G401 (cell line): ENCODE measurements around the gene GNG7. TPM values are rescaled to one million over a fixed set of nuclear protein-coding genes. Genes with fewer than 3 reads are reported as not detected.
"Not testable (repeated sequence)": the region's sequence is repeated elsewhere in the genome, so short reads cannot be mapped to it uniquely, and the experiment has no call there.

Experiments used
- DNase-seq: peaks from one replicate; pipeline ENCODE4 v3.0.0-alpha.2; 2015; ENCODE audit warnings: low spot score
- in situ Hi-C: cut with HindIII; loops from 2 replicates; pipeline ENCODE4 v1.10.0; 2016; ENCODE audit warnings: low sequenced_read_pairs, mixed read lengths
- total RNA-seq: library from RNA; depleted of rRNA; stranded (reverse); fragments of >200 nt; shearing (Covaris generic); gene quantifications from 2 replicates; pipeline ENCODE4 v1.2.3, GENCODE V29; 2014

GNG7 gene
- total RNA-seq, 1 experiment from 2014 or later, result 9.2 TPM

- in situ Hi-C loops, result no loop called here
- DNase-seq, result no peak
Observed at GRCh38 chr19:2573916-2574315, 128.6 kb downstream of the GNG7 start.

DNA sequence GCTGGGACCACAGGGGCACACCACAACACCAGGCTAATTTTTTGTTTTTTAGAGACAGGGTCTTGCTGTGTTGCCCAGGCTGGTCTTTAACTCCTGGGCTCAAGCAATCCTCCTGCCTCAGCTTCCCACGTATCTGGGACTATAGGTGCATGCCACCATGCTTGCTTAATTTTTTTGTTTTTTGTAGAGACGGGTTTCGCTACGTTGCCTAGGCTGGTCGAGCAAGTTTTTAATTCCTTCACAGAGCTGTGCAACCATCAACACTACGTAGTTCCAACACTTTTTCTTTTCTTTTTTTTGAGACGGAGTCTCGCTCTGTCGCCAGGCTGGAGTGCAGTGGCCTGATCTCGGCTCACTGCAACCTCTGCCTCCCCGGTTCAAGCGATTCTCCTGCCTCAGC lies 130.3 kb downstream of the GNG7 start:
- in situ Hi-C loops, DNase-seq: not testable (repeated sequence)

- in situ Hi-C loops, result no loop called here
- no peak for DNase-seq
Observed at GRCh38 chr19:2569596-2570465, 132.7 kb downstream of the GNG7 start.

- DNase-seq, result no peak
- in situ Hi-C loops, result no loop called here
Observed at GRCh38 chr19:2567996-2568395, 134.5 kb downstream of the GNG7 start.

- in situ Hi-C loops, result no loop called here
- no peak for DNase-seq
Observed at GRCh38 chr19:2567580-2567979, 134.9 kb downstream of the GNG7 start.

DNA sequence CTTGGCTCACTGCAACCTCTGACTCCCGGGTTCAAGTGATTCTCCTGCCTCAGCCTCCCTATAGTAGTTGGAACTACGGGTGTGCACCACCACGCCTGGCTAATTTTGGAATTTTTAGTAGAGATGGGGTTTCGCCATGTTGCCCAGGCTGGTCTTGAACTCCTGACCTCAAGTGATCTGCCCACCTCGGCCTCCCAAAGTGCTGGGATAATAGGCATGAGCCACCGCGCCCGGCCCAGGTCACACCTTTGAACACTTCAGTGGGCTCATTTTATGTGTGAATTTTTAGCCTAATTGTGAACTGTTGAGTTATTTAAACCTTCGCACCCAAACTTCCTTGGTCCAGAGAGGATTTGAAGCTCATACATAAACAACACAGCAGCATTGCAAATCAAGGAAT lies 138.9 kb downstream of the GNG7 start:
- in situ Hi-C loops, result not testable (repeated sequence)

GRCh38 chr19:2561895-2562294 lies 140.6 kb downstream of the GNG7 start:
- DNase-seq, result no peak
- in situ Hi-C loops, result no loop called here

More for the DNA sequence above, 138.9 kb downstream of the GNG7 start:
- DNase-seq, result not testable (repeated sequence)

- in situ Hi-C loops, result no loop called here
- no peak for DNase-seq
Observed at GRCh38 chr19:2561221-2561620, 141.3 kb downstream of the GNG7 start.

DNA sequence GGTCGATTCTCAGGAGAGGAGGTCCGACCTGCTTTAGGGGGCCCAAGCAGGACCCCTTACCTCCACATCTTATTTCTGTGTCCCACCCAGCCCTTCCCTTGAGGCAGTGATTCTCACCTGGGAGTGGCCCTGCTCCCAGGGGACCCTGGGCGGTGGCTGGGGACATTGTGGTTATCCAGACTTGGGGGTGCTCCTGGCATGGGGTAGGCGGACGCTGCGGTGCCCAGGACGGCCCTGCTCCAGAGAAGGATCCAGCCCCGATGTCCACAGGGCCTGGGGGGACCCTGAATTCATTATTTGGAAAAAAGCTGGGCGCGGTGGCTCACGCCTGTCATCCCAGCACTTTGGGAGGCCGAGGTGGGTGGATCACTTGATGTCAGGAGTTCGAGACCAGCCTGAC lies 142.1 kb downstream of the GNG7 start:
- in situ Hi-C loops, result no loop called here
- no peak for DNase-seq

DNA sequence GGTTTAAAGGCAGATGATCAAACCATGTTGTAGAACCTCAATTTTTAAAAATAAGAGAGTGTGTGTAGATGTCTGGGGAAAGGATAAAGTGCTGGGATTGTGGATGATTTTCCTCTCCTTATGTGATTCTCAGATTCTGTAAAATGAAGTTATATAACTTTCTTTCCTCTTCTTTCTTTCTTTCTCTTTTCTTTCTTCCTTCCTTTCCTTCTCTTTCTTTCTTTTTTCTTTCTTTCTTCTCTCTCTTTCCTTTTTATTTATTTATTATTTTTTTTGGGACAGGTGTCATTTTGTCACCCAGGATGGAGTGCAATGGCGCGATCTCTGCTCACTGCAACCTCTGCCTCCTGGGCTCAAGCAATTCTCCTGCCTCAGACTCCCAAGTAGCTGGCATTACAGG lies 144.0 kb downstream of the GNG7 start:
- DNase-seq, result no peak
- in situ Hi-C loops, result no loop called here

DNA sequence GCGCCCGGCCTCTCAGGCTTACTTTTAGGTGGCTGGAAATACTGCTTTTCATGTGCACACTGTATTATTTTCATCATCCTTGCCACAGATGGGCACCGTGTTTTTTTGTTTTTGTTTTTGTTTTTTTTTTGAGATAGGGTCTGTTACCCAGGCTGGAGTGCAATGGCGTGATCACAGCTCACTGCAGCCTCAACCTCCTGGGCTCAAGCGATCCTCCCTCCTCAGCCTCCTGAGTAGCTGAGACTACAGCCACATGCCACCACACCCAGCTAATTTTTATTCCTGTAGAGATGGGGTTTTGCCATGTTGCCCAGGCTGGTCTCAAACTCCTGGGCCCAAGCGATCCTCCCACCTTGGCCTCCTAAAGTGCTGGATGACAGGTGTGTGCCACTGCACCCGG lies 144.4 kb downstream of the GNG7 start:
- in situ Hi-C loops, DNase-seq: not testable (repeated sequence)

DNA sequence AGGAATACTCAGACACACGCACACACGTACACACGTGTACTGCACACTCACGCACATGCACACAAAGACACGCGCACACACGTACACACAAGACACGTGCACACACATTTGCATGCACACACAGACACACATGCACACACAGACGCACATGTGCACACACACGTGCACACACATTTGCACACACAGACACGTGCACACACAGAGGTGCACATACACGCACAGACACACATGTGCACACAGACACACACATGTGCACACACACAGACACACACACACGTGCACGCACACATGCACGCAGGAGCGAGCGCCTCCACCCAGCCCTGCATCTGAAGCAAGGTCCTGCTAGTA lies 145.4 kb downstream of the GNG7 start:
- DNase-seq, result no peak
- in situ Hi-C loops, result no loop called here

DNA sequence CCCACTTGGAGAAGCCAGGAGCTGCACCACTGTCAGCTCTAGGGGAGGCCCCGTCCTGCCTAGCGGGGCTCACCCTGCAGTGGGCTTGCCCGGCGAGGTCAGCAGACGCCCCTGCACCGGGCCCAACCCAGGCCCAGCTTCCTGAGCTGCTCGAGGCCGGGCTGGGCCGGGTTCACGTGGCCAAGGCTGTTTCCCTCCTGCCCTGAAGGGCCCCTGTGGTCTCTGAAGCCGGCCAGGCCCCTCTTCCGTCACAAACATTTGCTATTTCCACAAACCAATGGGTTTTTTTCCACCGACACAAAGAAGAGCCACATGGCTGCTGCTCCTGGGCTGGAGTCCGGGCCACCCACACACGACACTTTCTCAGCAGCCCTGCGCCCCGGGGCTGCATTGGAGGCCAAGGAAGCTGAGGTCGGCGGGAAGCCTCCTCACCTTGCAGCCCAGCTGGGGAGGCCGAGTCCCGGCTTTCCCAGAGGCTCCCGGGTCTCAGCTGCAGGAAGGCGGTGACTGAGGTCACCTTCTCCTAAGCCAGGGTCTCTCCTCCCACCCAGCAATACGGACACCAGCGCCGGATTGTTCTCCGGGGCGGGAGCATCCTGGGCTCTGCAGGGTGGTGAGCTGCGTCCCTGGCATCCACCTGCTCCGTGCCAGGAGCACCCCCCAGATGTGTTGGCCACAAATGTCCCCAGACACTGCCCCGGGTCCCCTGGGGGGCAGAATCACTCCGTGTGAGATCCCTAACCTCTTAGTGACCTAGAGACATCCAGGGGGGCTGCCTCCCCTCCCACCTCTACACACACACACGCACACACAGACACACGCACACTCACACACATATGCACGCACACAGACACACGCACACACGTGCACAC lies 146.0 kb downstream of the GNG7 start:
- no peak for DNase-seq
- in situ Hi-C loops, result no loop called here

DNA sequence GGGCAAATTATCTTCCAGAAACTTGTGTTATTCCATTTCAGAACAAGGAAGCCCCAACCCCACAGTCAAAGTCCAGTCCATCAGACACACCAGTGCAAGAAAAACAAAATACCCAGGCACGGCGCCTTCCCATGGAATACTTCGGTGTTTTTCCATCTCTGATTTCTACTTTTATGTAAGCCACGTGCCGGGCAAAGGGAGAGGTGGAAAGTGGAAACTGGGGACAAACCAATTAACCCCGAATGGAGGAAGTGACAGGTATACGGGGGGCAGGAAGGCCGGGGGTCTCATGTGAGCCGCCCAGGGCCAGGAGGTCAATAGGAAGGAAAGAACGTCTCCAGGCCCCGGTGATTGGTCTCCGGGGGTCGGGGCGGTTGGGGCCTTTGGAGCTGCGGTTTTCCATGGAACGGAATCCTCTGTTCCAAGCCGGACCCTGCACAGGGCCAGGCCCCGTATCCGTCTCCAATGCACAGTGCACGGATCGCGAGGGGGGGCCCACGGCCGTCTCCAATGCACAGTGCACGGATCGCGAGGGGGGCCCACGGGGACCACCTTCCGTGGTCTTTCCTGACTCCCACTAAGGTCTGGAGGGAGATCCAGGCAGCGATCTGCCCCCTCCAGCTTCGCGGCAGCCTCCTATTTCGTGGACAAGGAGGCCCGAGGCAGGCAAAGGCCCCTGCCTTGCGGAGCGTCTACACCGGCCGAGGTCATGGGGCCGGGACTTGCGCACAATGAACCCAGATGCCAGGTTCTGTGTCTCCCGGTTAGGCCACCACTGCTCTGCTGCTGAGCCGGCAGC lies 146.9 kb downstream of the GNG7 start:
- in situ Hi-C loops, result no loop called here
- no peak for DNase-seq

DNA sequence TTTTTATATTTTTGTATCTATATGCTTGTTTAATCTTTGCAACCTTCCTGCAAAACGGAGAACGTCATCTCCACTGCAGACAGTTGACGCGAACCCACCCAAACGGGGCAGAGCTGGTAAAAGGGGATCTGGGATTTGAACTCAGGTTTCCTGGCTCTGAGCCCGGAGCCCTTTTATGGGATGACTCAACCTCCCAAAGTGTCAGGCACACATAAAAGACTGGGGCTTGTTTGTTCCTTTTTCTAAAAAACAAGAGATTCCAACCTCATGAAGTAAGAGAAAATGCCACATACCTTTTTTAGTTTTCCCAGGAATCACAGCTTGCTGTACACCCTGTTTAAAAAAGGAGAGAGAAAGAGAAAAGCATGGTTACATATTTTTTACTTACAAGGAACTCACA lies 147.6 kb downstream of the GNG7 start:
- in situ Hi-C loops, result no loop called here
- no peak for DNase-seq

DNA sequence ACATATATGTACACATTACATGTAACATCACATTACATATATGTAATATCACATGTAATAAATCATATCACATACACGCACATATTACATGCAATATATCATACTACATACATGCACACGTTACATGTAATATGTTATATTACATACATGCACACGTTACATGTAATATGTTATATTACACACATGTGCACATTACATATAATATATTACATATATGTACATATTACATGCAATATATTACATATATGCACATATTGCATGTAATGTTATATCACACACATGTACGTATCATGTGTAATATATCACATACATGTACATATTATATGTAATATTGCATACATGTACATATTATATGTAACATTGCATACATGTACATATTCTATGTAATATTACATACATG lies 149.0 kb downstream of the GNG7 start:
- DNase-seq, result no peak
- in situ Hi-C loops, result no loop called here

GRCh38 chr19:2552859-2553258 lies 149.6 kb downstream of the GNG7 start:
- no peak for DNase-seq
- in situ Hi-C loops, result no loop called here

GRCh38 chr19:2551864-2552185 lies 150.7 kb downstream of the GNG7 start:
- DNase-seq, result no peak
- in situ Hi-C loops, result no loop called here

DNA sequence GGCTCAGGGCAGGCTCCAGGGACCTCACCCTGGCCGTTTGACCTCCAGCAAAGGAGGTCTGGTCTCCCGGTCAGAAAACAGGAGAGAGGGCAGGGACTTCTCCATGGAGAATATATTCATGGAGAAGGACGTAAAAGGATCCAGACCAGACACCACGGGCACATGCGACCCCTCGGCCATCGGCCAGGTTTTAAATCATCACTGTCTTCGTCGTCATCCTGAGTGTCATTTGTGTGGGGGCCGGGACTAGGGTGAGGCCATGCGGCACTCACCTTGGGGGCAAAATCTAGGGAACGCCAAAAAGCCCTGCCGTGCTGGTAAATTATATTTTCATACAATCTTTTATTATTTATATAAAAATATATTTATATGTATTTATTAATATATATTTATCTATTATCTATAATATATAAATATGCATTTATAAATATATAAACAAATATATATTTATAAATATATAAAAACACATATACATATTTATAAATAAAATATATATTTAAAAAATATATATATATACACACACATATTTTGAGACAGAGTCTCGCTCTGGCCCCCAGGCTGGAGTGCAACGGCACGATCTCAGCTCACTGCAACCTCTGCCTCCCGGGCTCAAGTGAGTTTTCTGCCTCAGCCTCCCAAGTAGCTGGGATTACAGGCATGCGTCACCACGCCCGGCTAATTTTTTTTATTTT lies 151.2 kb downstream of the GNG7 start:
- in situ Hi-C loops, result no loop called here
- no peak for DNase-seq
